H1 (cell line): ENCODE measurements around the gene FAM167B. TPM values are rescaled to one million over a fixed set of nuclear protein-coding genes. Genes with fewer than 3 reads are reported as not detected.
A peak's percentile ranks its signal among the peaks of the same experiment; 100 is the strongest.

Experiments used
- CTCF ChIA-PET: fragments of 300-600 bp; sonication (Branson Sonifier 250); formaldehyde crosslinking; loops from one replicate; lab custom pipeline; 2021; ENCODE audit not compliant: partially characterized antibody; lab: Charles Lee
- POLR2A ChIA-PET: fragments of 300-600 bp; sonication (Branson Sonifier 250); formaldehyde crosslinking; loops from one replicate; lab custom pipeline; 2021; ENCODE audit warnings: inconsistent platforms; ENCODE audit not compliant: partially characterized antibody; lab: Charles Lee
- DNase-seq, 2 experiments: peaks; one replicate each; pipeline versions ENCODE4 v3.0.0 to v3.0.0-alpha.2; 2010 to 2022; ENCODE audit warnings: low spot score in 2 of 2, low read depth in 1 of 2, mixed read lengths in 1 of 2
- FAIRE-seq: peaks from 2 replicates; lab custom pipeline; 2011; peaks lifted over from hg19 to GRCh38; lab: Jason Lieb, UNC
- H2AFZ ChIP-seq: 2 replicates; pipeline ENCODE4 v1.8.1; 2012; ENCODE audit warnings: low read length, inconsistent platforms
- H2AK5ac ChIP-seq: 2 replicates; pipeline ENCODE4 v1.6.1; 2013; ENCODE audit warnings: low read depth, low read length
- H2BK120ac ChIP-seq: replicated peaks from 2 replicates; pipeline ENCODE3; 2013; ENCODE audit warnings: low read depth, low read length, inconsistent platforms
- H2BK12ac ChIP-seq: 2 replicates; pipeline ENCODE4 v1.6.1; 2013; ENCODE audit warnings: low read depth, low read length
- H2BK15ac ChIP-seq: 2 replicates; pipeline ENCODE4 v1.6.1; 2013; ENCODE audit warnings: low read length
- H2BK20ac ChIP-seq: 2 replicates; pipeline ENCODE4 v1.6.1; 2013; ENCODE audit warnings: low read length
- H2BK5ac ChIP-seq: 2 replicates; pipeline ENCODE4 v1.6.1; 2013; ENCODE audit warnings: low read depth, low read length
- H3K14ac ChIP-seq: 2 replicates; pipeline ENCODE4 v1.6.1; 2013; ENCODE audit warnings: inconsistent platforms; ENCODE audit not compliant: insufficient read length
- H3K18ac ChIP-seq: 2 replicates; pipeline ENCODE4 v1.6.1; 2013; ENCODE audit warnings: low read length; ENCODE audit errors: extremely low read depth
- H3K23ac ChIP-seq: 2 replicates; pipeline ENCODE4 v1.6.1; 2013; ENCODE audit warnings: inconsistent platforms; ENCODE audit not compliant: insufficient read length
- H3K23me2 ChIP-seq: 2 replicates; pipeline ENCODE4 v1.6.1; 2013; ENCODE audit warnings: low read depth, low read length
- H3K27ac ChIP-seq: 2 replicates; pipeline ENCODE4 v1.6.1; 2011; ENCODE audit warnings: low read depth, low read length, inconsistent platforms
- H3K27me3 ChIP-seq, 4 experiments: replicated peaks in 1 of 4; 1 replicate in 1 of 4; 2 replicates in 3 of 4; pipeline versions ENCODE4 v1.6.1 to v1.8.1; 2011 to 2013; ENCODE audit warnings: low read length in 3 of 4, mild to moderate bottlenecking in 3 of 4, inconsistent platforms in 2 of 4, mixed read lengths in 2 of 4, moderate library complexity in 1 of 4; ENCODE audit not compliant: control insufficient read depth in 3 of 4, insufficient read depth in 3 of 4; ENCODE audit errors: extremely low read depth in 1 of 4
- H3K36me3 ChIP-seq, 4 experiments: 2 replicates each; pipeline versions ENCODE4 v1.6.1 to v1.8.1; 2011 to 2013; ENCODE audit warnings: mild to moderate bottlenecking in 4 of 4, low read length in 3 of 4, moderate library complexity in 2 of 4, control low read depth in 1 of 4, inconsistent platforms in 1 of 4; ENCODE audit not compliant: insufficient read depth in 4 of 4, control insufficient read depth in 2 of 4
- H3K4ac ChIP-seq: replicated peaks from 2 replicates; pipeline ENCODE3; 2013; ENCODE audit warnings: low read length, low read depth, mixed read lengths, inconsistent platforms; ENCODE audit not compliant: insufficient read length
- H3K4me1 ChIP-seq, 4 experiments: replicated peaks in 1 of 4; 1 replicate in 1 of 4; 2 replicates in 3 of 4; pipeline versions ENCODE4 v1.6.1 to v1.8.1; 2011 to 2013; ENCODE audit warnings: low read length in 3 of 4, inconsistent platforms in 2 of 4, mixed read lengths in 1 of 4; ENCODE audit not compliant: insufficient read depth in 4 of 4, control insufficient read depth in 3 of 4
- H3K4me2 ChIP-seq, 2 experiments: 2 replicates each; pipeline versions ENCODE4 v1.6.1 to v1.8.1; 2011 to 2013; ENCODE audit warnings: low read depth in 2 of 2, low read length in 2 of 2, control low read depth in 1 of 2, inconsistent platforms in 1 of 2, mild to moderate bottlenecking in 1 of 2; ENCODE audit not compliant: insufficient read depth in 1 of 2
- H3K4me3 ChIP-seq, 4 experiments: fragments of 200-600, 300-600 bp in 1 of 4; sonication (generic), shearing (Covaris generic), sonication (Bioruptor Twin) in 1 of 4; 2 replicates each; pipeline versions ENCODE4 v1.5.1 to v1.8.1; 2011 to 2016; ENCODE audit warnings: low read length in 4 of 4, low read depth in 3 of 4, control low read depth in 2 of 4, inconsistent platforms in 2 of 4, mild to moderate bottlenecking in 2 of 4, mixed read lengths in 1 of 4, moderate library complexity in 1 of 4; ENCODE audit not compliant: insufficient read depth in 2 of 4; ENCODE audit errors: extremely low read depth in 1 of 4
- H3K56ac ChIP-seq: replicated peaks from 2 replicates; pipeline ENCODE3; 2013; ENCODE audit warnings: low read depth, mild to moderate bottlenecking, mixed read lengths, low read length, inconsistent platforms; ENCODE audit not compliant: insufficient read length
- H3K79me1 ChIP-seq: 2 replicates; pipeline ENCODE4 v1.6.1; 2013; ENCODE audit warnings: low read depth, low read length, control low read depth
- H3K79me2 ChIP-seq, 2 experiments: 2 replicates each; pipeline versions ENCODE4 v1.6.1 to v1.8.1; 2012 to 2013; ENCODE audit warnings: low read length in 2 of 2, mild to moderate bottlenecking in 2 of 2, inconsistent platforms in 1 of 2; ENCODE audit not compliant: insufficient read depth in 2 of 2, control insufficient read depth in 1 of 2
- H3K9ac ChIP-seq, 4 experiments: replicated peaks in 1 of 4; 1 replicate in 1 of 4; 2 replicates in 3 of 4; pipeline versions ENCODE4 v1.6.1 to v1.8.1; 2011 to 2013; ENCODE audit warnings: low read depth in 3 of 4, low read length in 3 of 4, control low read depth in 2 of 4, mild to moderate bottlenecking in 2 of 4, moderate library complexity in 2 of 4, inconsistent platforms in 1 of 4; ENCODE audit errors: extremely low read depth in 1 of 4
- H3K9me3 ChIP-seq, 2 experiments: 2 replicates each; pipeline versions ENCODE4 v1.6.1 to v1.8.1; 2012 to 2013; ENCODE audit warnings: mild to moderate bottlenecking in 2 of 2, moderate library complexity in 2 of 2, control low read depth in 1 of 2, inconsistent platforms in 1 of 2, low read depth in 1 of 2, low read length in 1 of 2, mixed read lengths in 1 of 2; ENCODE audit not compliant: insufficient read depth in 2 of 2
- H4K20me1 ChIP-seq, 2 experiments: replicated peaks in 1 of 2; 2 replicates each; pipeline versions ENCODE3 to v1.8.1; 2011 to 2013; ENCODE audit warnings: inconsistent platforms in 2 of 2, low read length in 2 of 2, mild to moderate bottlenecking in 1 of 2; ENCODE audit not compliant: insufficient read depth in 2 of 2, control insufficient read depth in 1 of 2
- H4K5ac ChIP-seq: 2 replicates; pipeline ENCODE4 v1.6.1; 2013; ENCODE audit warnings: low read length, low read depth, mixed read lengths, inconsistent platforms; ENCODE audit not compliant: insufficient read length
- H4K8ac ChIP-seq: 2 replicates; pipeline ENCODE4 v1.8.0; 2013; ENCODE audit warnings: mild to moderate bottlenecking, moderate library complexity, low read length, inconsistent platforms; ENCODE audit not compliant: insufficient read depth; ENCODE audit errors: extremely low read depth
- H4K91ac ChIP-seq: replicated peaks from 2 replicates; pipeline ENCODE3; 2013; ENCODE audit warnings: low read length, mixed read lengths, inconsistent platforms; ENCODE audit not compliant: insufficient read length
- BACH1 ChIP-seq: IDR thresholded peaks from 2 replicates; pipeline ENCODE4 v1.6.1; 2012; ENCODE audit warnings: low read length, improper control_type of control experiment
- CREB1 ChIP-seq: IDR thresholded peaks from 2 replicates; pipeline ENCODE4 v1.6.1; 2012; ENCODE audit warnings: inconsistent platforms
- PHF8 ChIP-seq: fragments of 200-600 bp; sonication (generic); conservative IDR thresholded peaks from 2 replicates; pipeline ENCODE4 v1.7.1; 2012; ENCODE audit warnings: low read depth, mild to moderate bottlenecking, inconsistent platforms, low read length, moderate library complexity
- RAD21 ChIP-seq, 2 experiments: IDR thresholded peaks in 1 of 2; conservative IDR thresholded peaks in 1 of 2; 2 replicates each; pipeline ENCODE4 v1.6.1; 2011; ENCODE audit warnings: low read depth in 2 of 2, low read length in 2 of 2, improper control_type of control experiment in 1 of 2, inconsistent platforms in 1 of 2, mild to moderate bottlenecking in 1 of 2, moderate library complexity in 1 of 2
- SP2 ChIP-seq: IDR thresholded peaks from 2 replicates; pipeline ENCODE4 v1.6.1; 2012; ENCODE audit warnings: mild to moderate bottlenecking, low read length, inconsistent platforms
- YY1 ChIP-seq: IDR thresholded peaks from 2 replicates; pipeline ENCODE4 v1.6.1; 2011; ENCODE audit warnings: low read depth, mild to moderate bottlenecking, low read length
- WGBS, 2 experiments: shearing (Covaris generic) in 1 of 2; methylation state at CpG; one replicate each; pipeline versions ENCODE4 v1.1.6 to v1.1.7; 2013 to 2015; ENCODE audit warnings: low lambda C conversion rate in 2 of 2, mixed read lengths in 2 of 2, inconsistent platforms in 1 of 2, low coverage in 1 of 2, missing lambda C conversion rate in 1 of 2; ENCODE audit not compliant: insufficient replicate concordance in 2 of 2, insufficient coverage in 1 of 2, insufficient read length in 1 of 2; ENCODE audit errors: extremely low coverage in 1 of 2, missing lambda C conversion rate in 1 of 2; 5-methylcytosine and 5-hydroxymethylcytosine counted together
- polyA plus RNA-seq, 7 experiments: library from polyadenylated mRNA; depleted of rRNA in 3 of 7; stranded (reverse) in 5 of 7; unstranded in 2 of 7; fragments of >200 nt in 5 of 7; fragments of 200-250 nt in 2 of 7; gene quantifications; 1 replicate in 5 of 7; 2 replicates in 1 of 7; 4 replicates in 1 of 7; pipeline versions ENCODE4 v1.2.1 to v1.2.3, GENCODE V29; 2011 to 2013; ENCODE audit warnings: missing spikeins in 2 of 7, mixed read lengths in 2 of 7
- total RNA-seq: library from RNA; stranded (reverse); fragmentation: NEBNext Ultra II Directional; extraction: Animal tissue kit (Norgen Biotek cat#: 25700); gene quantifications from 2 replicates; pipeline ENCODE4 v1.2.1, GENCODE V29; 2021

Gene FAM167B
- total and polyA plus RNA-seq, 2 of the 8 experiments (the other 6 are each of a cell fraction or from before 2014, with no cell fraction given): 2.8 to 3.9 TPM

DNA sequence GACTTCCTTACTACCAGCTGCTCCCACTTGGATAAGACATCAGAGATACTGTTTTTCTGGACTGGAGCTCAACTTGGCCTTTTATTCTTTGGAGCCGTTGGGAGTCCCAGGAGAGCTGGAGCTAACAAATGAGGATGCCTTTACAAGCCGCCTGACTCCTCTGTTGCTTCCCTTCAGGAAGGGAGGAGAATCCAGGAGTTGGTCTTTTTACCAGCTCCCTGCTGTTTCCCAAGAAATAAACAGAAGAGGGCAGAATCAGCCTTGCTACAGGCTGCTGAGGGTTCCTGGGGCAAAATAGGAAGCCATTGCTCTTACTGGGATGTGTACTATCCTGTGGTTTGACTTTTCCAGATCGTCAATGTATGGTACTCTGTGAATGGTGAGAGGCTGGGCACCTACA lies 23.3 kb upstream of the FAM167B start:
- 93% methylated on average over 3 of the region's 3 CpGs; no CpG with 5 or more reads in 1 of the 2 experiments for WGBS, 2 experiments
- H2AFZ ChIP-seq: no peak overlapping the region
- FAIRE-seq: no peak
- H3K79me2 ChIP-seq: peaks cover 0 to 24% of the 10 kb centered on the region in 2 experiments; a peak in 3 of 4 replicates
- no peak overlapping the region for H4K5ac ChIP-seq
- H3K18ac ChIP-seq: no peak overlapping the region
- DNase-seq: no peak
- TF ChIP-seq BACH1 (no peak), RAD21 (IDR thresholded peaks at IDR 0.05 in 1 of 2, conservative IDR thresholded peaks at IDR 0.05 in 1 of 2; ENCODE audit: low read depth in 2 of 2, low read length in 2 of 2) (peak in 1 of 2 experiments; percentile 33; a peak in 1 of 4 replicates), SP2 (no peak), PHF8 (no peak), CREB1 (no peak), YY1 (no peak)
- no peak overlapping the region for H2AK5ac ChIP-seq
- no peak overlapping the region for H3K9ac ChIP-seq
- no peak overlapping the region for H2BK20ac ChIP-seq
- no peak overlapping the region for H3K56ac ChIP-seq
- no peak overlapping the region for H3K27ac ChIP-seq
- H3K4me1 ChIP-seq: peaks cover 0 to 7% (median 2%) of the 10 kb centered on the region in 4 experiments; a peak in 3 of 7 replicates
- no peak overlapping the region for H3K4ac ChIP-seq
- H2BK5ac ChIP-seq: no peak overlapping the region
- no peaks in the 10 kb centered on the region for H3K27me3 ChIP-seq
- ChIA-PET POLR2A (interaction anchor here (0.9 to 8.0 kb wide), 11 partner anchors 8 to 169 kb away, joined by 3 to 52 read pairs (median 4); partner anchors contain the start of genes MARCKSL1 and TXLNA), CTCF (interaction anchor here (1.0 to 6.8 kb wide), 11 partner anchors 8 to 93 kb away, joined by 3 to 38 read pairs (median 3); partner anchors contain the start of genes DCDC2B and FAM167B)
- H4K8ac ChIP-seq: no peak overlapping the region
- H4K20me1 ChIP-seq: peaks cover 0 to 7% of the 10 kb centered on the region in 2 experiments
- H3K4me3 ChIP-seq: no peak overlapping the region
- H3K79me1 ChIP-seq: 0 out of 2 replicates have a peak, but pooled peaks cover 2% of the 10 kb centered on the region
- no peak overlapping the region for H2BK120ac ChIP-seq
- peaks cover 16 to 40% (median 27%) of the 10 kb centered on the region in 4 experiments for H3K36me3 ChIP-seq
- H4K91ac ChIP-seq: no peak overlapping the region
- H3K4me2 ChIP-seq: peak overlapping the region in 1 of 2 experiments; percentile 8; a peak in 2 of 4 replicates
- H3K14ac ChIP-seq: no peak overlapping the region
- H3K9me3 ChIP-seq: no peaks in the 10 kb centered on the region
- H3K23ac ChIP-seq: no peak overlapping the region
- no peak overlapping the region for H2BK15ac ChIP-seq
- H3K23me2 ChIP-seq: peaks cover 8% of the 10 kb centered on the region; the same call in 1 of the 2 replicates
- no peak overlapping the region for H2BK12ac ChIP-seq
